Neutrophil (primary cell): Measurements from ENCODE around the gene CLCN7.

Experiments
- H3K27ac ChIP-seq: fragments of 200-600 bp; sonication (generic); 2 replicates; pipeline ENCODE4 v1.5.1; 2016; ENCODE audit warnings: mild to moderate bottlenecking, moderate library complexity
- H3K27me3 ChIP-seq: fragments of 200-600 bp; sonication (generic); 2 replicates; pipeline ENCODE4 v1.6.0; 2016; ENCODE audit warnings: mild to moderate bottlenecking
- H3K36me3 ChIP-seq: fragments of 200-600 bp; sonication (generic); 2 replicates; pipeline ENCODE4 v1.5.1; 2017
- H3K4me1 ChIP-seq, 2 experiments: fragments of 200-600 bp in 1 of 2; sonication (generic) in 1 of 2; 1 replicate in 1 of 2; 2 replicates in 1 of 2; pipeline versions ENCODE4 v1.5.1 to v1.6.1; 2013 to 2016; ENCODE audit warnings: low read depth in 1 of 2, low read length in 1 of 2, mild to moderate bottlenecking in 1 of 2, moderate library complexity in 1 of 2; ENCODE audit not compliant: control insufficient read depth in 1 of 2, insufficient read depth in 1 of 2
- H3K4me3 ChIP-seq, 2 experiments: fragments of 200-600 bp in 1 of 2; sonication (generic) in 1 of 2; 1 replicate in 1 of 2; 2 replicates in 1 of 2; pipeline ENCODE4 v1.5.1; 2013 to 2016; ENCODE audit warnings: low read depth in 1 of 2, low read length in 1 of 2, mild to moderate bottlenecking in 1 of 2, moderate library complexity in 1 of 2
- H3K9me3 ChIP-seq: fragments of 200-600 bp; sonication (generic); 2 replicates; pipeline ENCODE4 v1.5.1; 2016
- CTCF ChIP-seq: fragments of 200-600 bp; sonication (generic); IDR thresholded peaks from 2 replicates; pipeline ENCODE4 v1.5.1; 2016; ENCODE audit warnings: antibody characterized with exemption

CLCN7 gene

DNA sequence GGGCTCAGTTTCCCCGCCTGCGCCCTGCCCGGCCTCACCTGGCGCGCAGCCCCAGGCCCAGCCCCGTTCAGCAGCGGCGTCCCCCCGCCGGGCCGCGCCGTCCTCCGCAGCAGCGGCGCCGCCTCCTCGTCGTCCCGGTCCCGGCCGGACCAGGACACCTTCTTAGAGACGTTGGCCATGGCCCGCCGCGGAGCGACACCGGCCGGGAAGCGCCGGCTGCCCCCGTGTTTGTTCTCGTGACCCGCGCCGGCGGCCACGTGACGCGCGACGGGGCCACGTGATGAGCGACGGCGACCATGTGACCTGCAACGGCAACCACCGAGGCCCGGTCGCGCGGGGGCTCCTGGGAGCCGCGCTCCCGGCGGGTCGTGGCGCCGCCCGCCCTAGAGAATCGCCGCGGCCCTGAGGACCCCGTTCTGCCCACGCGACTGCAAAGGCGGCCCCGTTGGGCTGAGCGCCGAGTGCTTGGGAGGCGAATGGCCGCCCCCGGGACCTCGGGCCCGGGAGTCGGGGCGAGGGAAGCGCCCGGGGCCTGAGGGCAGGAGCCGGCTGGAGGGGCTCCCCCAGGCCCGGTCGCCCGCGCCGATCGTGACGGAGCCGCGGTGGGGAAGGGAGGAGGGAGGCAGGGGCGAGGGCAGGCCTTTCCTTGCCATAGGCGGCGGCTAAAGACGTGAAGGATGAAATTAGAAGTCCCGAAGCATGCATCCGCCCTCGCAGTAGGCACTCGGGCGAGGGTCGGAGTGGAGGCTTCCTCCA lies at the start of gene CLCN7:
Gene CLCN7 (minus strand): TSS at position 233 of the 756 bp plus-strand sequence. CDS start 54 bp downstream, at position 179.
- Histone ChIP-seq H3K36me3 (no peaks in the 10 kb centered on the region), H3K4me1 (peaks cover 44 to 50% of the 10 kb centered on the region in 2 experiments), H3K4me3 (peak within 1 kb of the TSS; percentile 82 to 92), H3K27me3 (no peaks in the 10 kb centered on the region), H3K9me3 (no peaks in the 10 kb centered on the region), H3K27ac (peak within 1 kb of the TSS; percentile 86)
- peak; percentile 22 for TF ChIP-seq CTCF

DNA sequence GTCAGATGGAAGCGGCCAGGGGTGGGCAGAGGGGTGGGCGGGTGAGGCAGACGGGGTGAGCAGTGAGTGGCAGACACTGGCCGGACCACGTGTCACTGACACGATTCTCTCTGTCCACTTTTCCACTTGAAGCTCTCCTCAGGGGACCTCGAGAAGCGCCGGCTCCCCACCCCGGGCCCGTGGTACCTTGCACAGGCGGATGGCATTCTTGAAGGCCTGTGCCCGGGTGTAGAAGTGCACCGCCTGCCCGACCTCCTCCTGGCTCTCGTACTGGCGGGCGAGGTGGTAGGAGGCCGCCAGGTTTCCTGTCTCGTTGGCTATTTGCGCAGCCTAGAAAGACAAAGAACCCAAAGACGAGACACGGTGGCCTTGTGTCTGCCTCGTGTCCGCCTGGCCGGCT lies 49.5 kb upstream of the CLCN7 start:
- Histone ChIP-seq H3K9me3 (no peaks in the 10 kb centered on the region), H3K27ac (no peak overlapping the region), H3K27me3 (peaks cover 12% of the 10 kb centered on the region), H3K4me1 (no peaks in the 10 kb centered on the region), H3K36me3 (no peaks in the 10 kb centered on the region), H3K4me3 (no peak overlapping the region)
- TF ChIP-seq CTCF, result no peak

- Histone ChIP-seq H3K4me3 (no peak overlapping the region), H3K27ac (no peak overlapping the region), H3K27me3 (peaks cover 12% of the 10 kb centered on the region), H3K36me3 (no peaks in the 10 kb centered on the region), H3K4me1 (no peaks in the 10 kb centered on the region), H3K9me3 (no peaks in the 10 kb centered on the region)
- TF ChIP-seq CTCF, result no peak
These were observed 48.9 kb upstream of the CLCN7 start for GRCh38 chr16:1523581-1524245.

DNA sequence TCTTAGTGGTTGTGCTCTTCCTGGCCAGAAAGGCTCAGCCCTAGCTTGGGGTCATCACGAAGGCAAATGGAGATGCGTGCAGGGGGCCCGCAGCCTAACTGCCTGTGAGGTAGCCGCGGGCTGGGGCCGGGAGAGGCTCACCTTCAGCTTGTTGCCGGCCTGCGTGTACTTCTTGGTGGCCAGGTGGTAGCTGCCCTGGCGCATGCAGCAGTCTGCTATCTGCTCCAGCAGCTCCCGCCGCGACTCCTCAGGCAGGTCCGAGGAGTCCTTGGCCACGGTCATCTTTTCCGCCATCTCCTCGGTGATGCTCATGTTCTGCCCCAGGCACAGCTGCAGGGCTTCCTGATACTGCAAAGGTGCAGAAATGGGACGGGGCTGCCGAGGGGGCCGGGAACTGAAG lies 45.6 kb upstream of the CLCN7 start:
- no peak for TF ChIP-seq CTCF
- Histone ChIP-seq H3K36me3 (no peaks in the 10 kb centered on the region), H3K27me3 (no peaks in the 10 kb centered on the region), H3K4me3 (no peak overlapping the region), H3K4me1 (no peaks in the 10 kb centered on the region), H3K27ac (no peak overlapping the region), H3K9me3 (no peaks in the 10 kb centered on the region)

- no peaks in the 10 kb centered on the region for H3K36me3 ChIP-seq
These were observed 45.0 kb upstream of the CLCN7 start for GRCh38 chr16:1519831-1520230.

More at GRCh38 chr16:1519831-1520230, 45.0 kb upstream of the CLCN7 start:
- no peaks in the 10 kb centered on the region for H3K27me3 ChIP-seq
- no peaks in the 10 kb centered on the region for H3K4me1 ChIP-seq
- no peak for TF ChIP-seq CTCF
- H3K4me3 ChIP-seq, result no peak overlapping the region
- H3K9me3 ChIP-seq, result no peaks in the 10 kb centered on the region
- H3K27ac ChIP-seq, result no peak overlapping the region
